Measurements from ENCODE around the gene PNPLA2.
A peak's percentile ranks its signal among the peaks of the same experiment; 100 is the strongest.

Gene PNPLA2

DNA sequence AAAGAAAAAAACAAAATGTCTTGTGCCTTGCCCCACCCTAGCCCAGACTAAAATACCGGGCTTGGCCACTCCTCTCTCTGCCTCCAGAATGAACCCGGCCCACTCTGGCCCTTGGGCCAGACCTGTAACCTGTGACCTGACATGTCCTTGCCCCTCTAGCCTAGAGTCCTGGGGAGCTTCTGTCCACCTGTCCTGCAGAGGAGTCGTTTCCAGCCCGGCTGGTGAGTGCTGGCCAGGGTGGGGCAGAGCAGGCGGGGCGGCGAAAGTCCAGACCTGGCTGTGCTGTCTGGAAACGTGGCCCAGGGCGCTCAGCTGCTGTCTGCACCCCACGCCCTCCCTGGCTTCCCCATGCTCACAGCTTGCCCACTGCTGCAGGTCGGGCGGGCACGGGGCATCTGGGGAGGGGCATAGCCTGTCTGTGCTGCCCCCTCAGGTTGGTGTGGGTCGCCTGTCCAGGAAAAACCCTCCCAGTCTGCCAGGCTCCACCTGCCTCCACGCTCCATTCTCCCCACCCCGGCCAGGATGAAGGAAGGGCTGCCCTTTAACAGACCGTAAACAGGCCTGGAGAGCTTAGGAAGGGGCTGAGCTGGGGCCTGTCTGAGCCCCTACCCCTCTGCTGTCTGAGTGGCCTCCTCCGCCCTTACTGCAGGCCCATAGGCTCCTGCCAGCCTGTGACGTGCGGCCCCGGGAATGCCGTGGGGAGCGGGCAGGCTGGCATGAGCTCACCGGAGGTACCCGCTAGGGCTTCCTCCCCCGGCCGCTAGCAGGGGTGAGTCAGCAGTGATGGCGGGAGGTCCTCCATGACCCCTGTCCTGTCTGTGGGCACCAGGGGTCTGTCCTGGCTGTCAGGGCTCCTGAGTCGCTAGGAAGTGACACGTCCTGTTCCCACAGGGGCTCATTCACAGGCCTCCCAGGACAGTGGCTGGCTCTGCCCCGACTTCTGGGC, 15.9 kb downstream of the PNPLA2 start:
- peak; percentile 68 for ATAC-seq
- TF ChIP-seq, protein P1, sequence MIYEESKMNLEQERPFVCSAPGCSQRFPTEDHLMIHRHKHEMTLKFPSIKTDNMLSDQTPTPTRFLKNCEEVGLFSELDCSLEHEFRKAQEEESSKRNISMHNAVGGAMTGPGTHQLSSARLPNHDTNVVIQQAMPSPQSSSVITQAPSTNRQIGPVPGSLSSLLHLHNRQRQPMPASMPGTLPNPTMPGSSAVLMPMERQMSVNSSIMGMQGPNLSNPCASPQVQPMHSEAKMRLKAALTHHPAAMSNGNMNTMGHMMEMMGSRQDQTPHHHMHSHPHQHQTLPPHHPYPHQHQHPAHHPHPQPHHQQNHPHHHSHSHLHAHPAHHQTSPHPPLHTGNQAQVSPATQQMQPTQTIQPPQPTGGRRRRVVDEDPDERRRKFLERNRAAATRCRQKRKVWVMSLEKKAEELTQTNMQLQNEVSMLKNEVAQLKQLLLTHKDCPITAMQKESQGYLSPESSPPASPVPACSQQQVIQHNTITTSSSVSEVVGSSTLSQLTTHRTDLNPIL (CRISPR knock-in tag; IDR thresholded peaks at IDR 0.05; ENCODE audit: low read depth), result peak; percentile 54; the same call in 1 of the 2 replicates
- TF ChIP-seq ZNF565 (CRISPR knock-in tag; conservative IDR thresholded peaks at IDR 0.05; ENCODE audit: low read depth) (0 out of 2 replicates have a peak, but pooled peaks have one; percentile 3), CSDC2 (CRISPR knock-in tag; IDR thresholded peaks at IDR 0.05) (0 out of 2 replicates have a peak, but pooled peaks have one; percentile 24), RARB (CRISPR knock-in tag; IDR thresholded peaks at IDR 0.05) (no peak)

DNA sequence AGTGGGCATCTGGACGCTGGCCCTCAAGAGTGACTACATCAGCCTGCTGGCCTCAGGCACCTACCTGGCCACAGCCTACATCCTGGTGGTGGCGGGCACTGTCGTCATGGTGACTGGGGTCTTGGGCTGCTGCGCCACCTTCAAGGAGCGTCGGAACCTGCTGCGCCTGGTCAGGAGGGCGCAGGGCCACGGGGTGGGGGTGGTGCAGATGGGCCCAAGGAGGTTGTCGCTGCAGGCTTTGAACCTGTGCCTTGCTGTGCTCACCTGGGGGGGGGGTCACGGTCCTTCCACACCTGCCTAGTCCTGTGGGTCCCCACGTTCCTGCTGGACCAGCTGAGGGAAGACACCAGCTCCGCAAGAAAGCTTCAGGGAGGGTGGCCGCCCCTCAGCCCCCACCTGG, 17.6 kb downstream of the PNPLA2 start:
- no peak for ATAC-seq
- TF ChIP-seq SNAI2 (CRISPR knock-in tag; IDR thresholded peaks at IDR 0.05) (no peak), CSDC2 (CRISPR knock-in tag; IDR thresholded peaks at IDR 0.05) (no peak), PPARA (CRISPR knock-in tag; IDR thresholded peaks at IDR 0.05; ENCODE audit: borderline replicate concordance) (no peak), ZFP3 (CRISPR knock-in tag; IDR thresholded peaks at IDR 0.05) (no peak)
- TF ChIP-seq, protein P1 (CRISPR knock-in tag; IDR thresholded peaks at IDR 0.05; ENCODE audit: low read depth), result no peak

DNA sequence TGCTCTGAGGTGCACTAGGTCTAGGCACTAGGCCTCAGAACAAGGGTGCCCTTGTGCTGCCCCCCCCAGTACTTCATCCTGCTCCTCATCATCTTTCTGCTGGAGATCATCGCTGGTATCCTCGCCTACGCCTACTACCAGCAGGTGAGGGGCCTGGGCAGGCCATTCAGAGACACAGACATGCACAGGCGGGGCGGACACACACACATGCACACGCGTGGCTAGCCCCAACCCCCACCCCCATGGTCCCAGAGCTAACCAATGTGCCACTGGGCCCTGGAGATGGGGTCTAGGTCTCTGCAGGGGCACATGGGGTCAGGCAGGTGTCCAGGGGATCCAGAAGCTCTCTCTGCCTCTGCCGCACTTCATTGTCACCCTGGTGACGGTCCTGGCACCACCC, 18.0 kb downstream of the PNPLA2 start:
- ATAC-seq, result no peak
- TF ChIP-seq ZNF70 (CRISPR knock-in tag; IDR thresholded peaks at IDR 0.05), result no peak
- TF ChIP-seq TOX (CRISPR knock-in tag; IDR thresholded peaks at IDR 0.05; ENCODE audit: borderline replicate concordance), result no peak
- no peak for TF ChIP-seq ZNF565 (CRISPR knock-in tag; conservative IDR thresholded peaks at IDR 0.05; ENCODE audit: low read depth)
- TF ChIP-seq ARNTL (CRISPR knock-in tag; IDR thresholded peaks at IDR 0.05; ENCODE audit: borderline replicate concordance, low read depth), result no peak
- no peak for TF ChIP-seq TCF4 (CRISPR knock-in tag; IDR thresholded peaks at IDR 0.05; ENCODE audit: borderline replicate concordance)
- TF ChIP-seq, protein P2, sequence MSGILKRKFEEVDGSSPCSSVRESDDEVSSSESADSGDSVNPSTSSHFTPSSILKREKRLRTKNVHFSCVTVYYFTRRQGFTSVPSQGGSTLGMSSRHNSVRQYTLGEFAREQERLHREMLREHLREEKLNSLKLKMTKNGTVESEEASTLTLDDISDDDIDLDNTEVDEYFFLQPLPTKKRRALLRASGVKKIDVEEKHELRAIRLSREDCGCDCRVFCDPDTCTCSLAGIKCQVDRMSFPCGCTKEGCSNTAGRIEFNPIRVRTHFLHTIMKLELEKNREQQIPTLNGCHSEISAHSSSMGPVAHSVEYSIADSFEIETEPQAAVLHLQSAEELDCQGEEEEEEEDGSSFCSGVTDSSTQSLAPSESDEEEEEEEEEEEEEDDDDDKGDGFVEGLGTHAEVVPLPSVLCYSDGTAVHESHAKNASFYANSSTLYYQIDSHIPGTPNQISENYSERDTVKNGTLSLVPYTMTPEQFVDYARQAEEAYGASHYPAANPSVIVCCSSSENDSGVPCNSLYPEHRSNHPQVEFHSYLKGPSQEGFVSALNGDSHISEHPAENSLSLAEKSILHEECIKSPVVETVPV (CRISPR knock-in tag; IDR thresholded peaks at IDR 0.05), result no peak
- TF ChIP-seq, protein P3, sequence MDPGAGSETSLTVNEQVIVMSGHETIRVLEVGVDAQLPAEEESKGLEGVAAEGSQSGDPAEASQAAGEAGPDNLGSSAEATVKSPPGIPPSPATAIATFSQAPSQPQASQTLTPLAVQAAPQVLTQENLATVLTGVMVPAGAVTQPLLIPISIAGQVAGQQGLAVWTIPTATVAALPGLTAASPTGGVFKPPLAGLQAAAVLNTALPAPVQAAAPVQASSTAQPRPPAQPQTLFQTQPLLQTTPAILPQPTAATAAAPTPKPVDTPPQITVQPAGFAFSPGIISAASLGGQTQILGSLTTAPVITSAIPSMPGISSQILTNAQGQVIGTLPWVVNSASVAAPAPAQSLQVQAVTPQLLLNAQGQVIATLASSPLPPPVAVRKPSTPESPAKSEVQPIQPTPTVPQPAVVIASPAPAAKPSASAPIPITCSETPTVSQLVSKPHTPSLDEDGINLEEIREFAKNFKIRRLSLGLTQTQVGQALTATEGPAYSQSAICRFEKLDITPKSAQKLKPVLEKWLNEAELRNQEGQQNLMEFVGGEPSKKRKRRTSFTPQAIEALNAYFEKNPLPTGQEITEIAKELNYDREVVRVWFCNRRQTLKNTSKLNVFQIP (CRISPR knock-in tag; IDR thresholded peaks at IDR 0.05; ENCODE audit: borderline replicate concordance, low read depth), result no peak
- TF ChIP-seq, protein P1 (CRISPR knock-in tag; IDR thresholded peaks at IDR 0.05; ENCODE audit: low read depth), result no peak
- TF ChIP-seq ZFP30 (CRISPR knock-in tag; IDR thresholded peaks at IDR 0.05), result no peak
- TF ChIP-seq OSR1 (CRISPR knock-in tag; IDR thresholded peaks at IDR 0.05), result no peak
- TF ChIP-seq GLIS3 (CRISPR knock-in tag; IDR thresholded peaks at IDR 0.05), result no peak
- TF ChIP-seq ESRRG (CRISPR knock-in tag; IDR thresholded peaks at IDR 0.05), result no peak

DNA sequence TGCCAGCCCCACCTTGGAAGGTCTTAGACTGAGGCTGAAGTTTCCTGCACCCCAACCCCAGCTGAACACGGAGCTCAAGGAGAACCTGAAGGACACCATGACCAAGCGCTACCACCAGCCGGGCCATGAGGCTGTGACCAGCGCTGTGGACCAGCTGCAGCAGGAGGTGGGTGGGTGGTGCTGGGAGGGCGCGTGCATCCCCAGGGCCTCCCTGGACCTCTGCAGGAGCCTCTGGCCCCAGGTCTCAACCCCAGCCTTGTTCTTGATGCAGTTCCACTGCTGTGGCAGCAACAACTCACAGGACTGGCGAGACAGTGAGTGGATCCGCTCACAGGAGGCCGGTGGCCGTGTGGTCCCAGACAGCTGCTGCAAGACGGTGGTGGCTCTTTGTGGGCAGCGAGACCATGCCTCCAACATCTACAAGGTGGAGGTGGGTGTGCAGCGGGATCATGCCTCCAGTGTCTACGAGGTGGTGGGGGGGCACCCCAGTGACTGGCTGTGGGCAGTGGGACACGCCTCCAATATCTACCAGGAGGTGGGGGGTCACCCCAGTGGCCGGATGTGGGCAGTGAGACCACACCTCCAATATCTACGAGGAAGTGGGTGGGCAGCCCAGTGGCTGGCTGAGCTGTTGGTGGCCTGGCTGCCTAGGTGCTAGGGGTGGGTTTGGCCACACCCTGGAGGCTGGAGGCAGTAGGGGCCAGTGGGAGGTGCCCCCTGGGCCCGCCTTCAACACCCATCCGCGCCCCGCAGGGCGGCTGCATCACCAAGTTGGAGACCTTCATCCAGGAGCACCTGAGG, 18.7 kb downstream of the PNPLA2 start:
- ATAC-seq, result no peak
- TF ChIP-seq PPARA (CRISPR knock-in tag; IDR thresholded peaks at IDR 0.05; ENCODE audit: borderline replicate concordance), result no peak
- no peak for TF ChIP-seq ARNTL (CRISPR knock-in tag; IDR thresholded peaks at IDR 0.05; ENCODE audit: borderline replicate concordance, low read depth)
- TF ChIP-seq BACH2 (CRISPR knock-in tag; IDR thresholded peaks at IDR 0.05; ENCODE audit: borderline replicate concordance), result no peak
- no peak for TF ChIP-seq OSR1 (CRISPR knock-in tag; IDR thresholded peaks at IDR 0.05)
- no peak for TF ChIP-seq TCF4 (CRISPR knock-in tag; IDR thresholded peaks at IDR 0.05; ENCODE audit: borderline replicate concordance)
- no peak for TF ChIP-seq ESRRG (CRISPR knock-in tag; IDR thresholded peaks at IDR 0.05)
- TF ChIP-seq SNAI2 (CRISPR knock-in tag; IDR thresholded peaks at IDR 0.05), result no peak
- no peak for TF ChIP-seq ZFP3 (CRISPR knock-in tag; IDR thresholded peaks at IDR 0.05)
- TF ChIP-seq, protein P1 (CRISPR knock-in tag; IDR thresholded peaks at IDR 0.05; ENCODE audit: low read depth), result no peak
- TF ChIP-seq ZNF565 (CRISPR knock-in tag; conservative IDR thresholded peaks at IDR 0.05; ENCODE audit: low read depth), result no peak
- TF ChIP-seq, protein P4, sequence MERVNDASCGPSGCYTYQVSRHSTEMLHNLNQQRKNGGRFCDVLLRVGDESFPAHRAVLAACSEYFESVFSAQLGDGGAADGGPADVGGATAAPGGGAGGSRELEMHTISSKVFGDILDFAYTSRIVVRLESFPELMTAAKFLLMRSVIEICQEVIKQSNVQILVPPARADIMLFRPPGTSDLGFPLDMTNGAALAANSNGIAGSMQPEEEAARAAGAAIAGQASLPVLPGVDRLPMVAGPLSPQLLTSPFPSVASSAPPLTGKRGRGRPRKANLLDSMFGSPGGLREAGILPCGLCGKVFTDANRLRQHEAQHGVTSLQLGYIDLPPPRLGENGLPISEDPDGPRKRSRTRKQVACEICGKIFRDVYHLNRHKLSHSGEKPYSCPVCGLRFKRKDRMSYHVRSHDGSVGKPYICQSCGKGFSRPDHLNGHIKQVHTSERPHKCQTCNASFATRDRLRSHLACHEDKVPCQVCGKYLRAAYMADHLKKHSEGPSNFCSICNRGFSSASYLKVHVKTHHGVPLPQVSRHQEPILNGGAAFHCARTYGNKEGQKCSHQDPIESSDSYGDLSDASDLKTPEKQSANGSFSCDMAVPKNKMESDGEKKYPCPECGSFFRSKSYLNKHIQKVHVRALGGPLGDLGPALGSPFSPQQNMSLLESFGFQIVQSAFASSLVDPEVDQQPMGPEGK (CRISPR knock-in tag; IDR thresholded peaks at IDR 0.05; ENCODE audit: borderline replicate concordance), result no peak
- TF ChIP-seq GLIS3 (CRISPR knock-in tag; IDR thresholded peaks at IDR 0.05), result no peak
- no peak for TF ChIP-seq CSDC2 (CRISPR knock-in tag; IDR thresholded peaks at IDR 0.05)
